Kidney epithelial cell (primary cell): ENCODE measurements around the gene RGS17. TPM values are rescaled to one million over a fixed set of nuclear protein-coding genes. Genes with fewer than 3 reads are reported as not detected.

Experiments
- DNase-seq: peaks from one replicate; pipeline ENCODE4 v3.0.0-alpha.2; 2010; ENCODE audit warnings: low read depth
- H3K27me3 ChIP-seq: 2 replicates; pipeline ENCODE4 v1.6.0; 2011; ENCODE audit warnings: low read length; ENCODE audit not compliant: control insufficient read depth, insufficient read depth
- H3K36me3 ChIP-seq: 2 replicates; pipeline ENCODE4 v1.5.1; 2011; ENCODE audit warnings: low read length; ENCODE audit not compliant: control insufficient read depth, insufficient read depth
- H3K4me3 ChIP-seq: 2 replicates; pipeline ENCODE4 v1.5.1; 2011; ENCODE audit warnings: low read depth, mild to moderate bottlenecking, control low read depth, low read length
- CTCF ChIP-seq: IDR thresholded peaks from 2 replicates; pipeline ENCODE4 v1.5.1; 2011; ENCODE audit warnings: mild to moderate bottlenecking, moderate library complexity, low read length, control low read depth, inconsistent platforms; ENCODE audit not compliant: insufficient read depth, poor library complexity, severe bottlenecking
- total RNA-seq: library from RNA; depleted of rRNA; stranded (reverse); fragments of >200 nt; gene quantifications from 2 replicates; pipeline ENCODE4 v1.2.3, GENCODE V29; 2015

The RGS17 gene
- total RNA-seq, 1 donor from 2014 or later = 11.2 TPM

- Histone ChIP-seq H3K4me3 (no peak overlapping the region), H3K27me3 (no peaks in the 10 kb centered on the region), H3K36me3 (no peaks in the 10 kb centered on the region)
- no peak for TF ChIP-seq CTCF
- no peak for DNase-seq
Observed at GRCh38 chr6:153048631-153049030, 82.5 kb downstream of the RGS17 start.

GRCh38 chr6:153047386-153047785 lies 83.7 kb downstream of the RGS17 start:
- no peak overlapping the region for H3K4me3 ChIP-seq
- H3K27me3 ChIP-seq = no peaks in the 10 kb centered on the region
- no peak for DNase-seq
- no peak for TF ChIP-seq CTCF
- H3K36me3 ChIP-seq = no peaks in the 10 kb centered on the region

- Histone ChIP-seq H3K36me3 (no peaks in the 10 kb centered on the region), H3K27me3 (no peaks in the 10 kb centered on the region), H3K4me3 (no peak overlapping the region)
- DNase-seq = no peak
- TF ChIP-seq CTCF = no peak
Observed at GRCh38 chr6:153045271-153045670, 85.8 kb downstream of the RGS17 start.

- Histone ChIP-seq H3K36me3 (no peaks in the 10 kb centered on the region), H3K4me3 (no peak overlapping the region), H3K27me3 (no peaks in the 10 kb centered on the region)
- TF ChIP-seq CTCF = no peak
- no peak for DNase-seq
Observed at GRCh38 chr6:153044295-153044694, 86.8 kb downstream of the RGS17 start.

- TF ChIP-seq CTCF = no peak
- no peak for DNase-seq
- no peak overlapping the region for H3K4me3 ChIP-seq
- H3K36me3 ChIP-seq = no peaks in the 10 kb centered on the region
- H3K27me3 ChIP-seq = no peaks in the 10 kb centered on the region
Observed at GRCh38 chr6:153043719-153044118, 87.4 kb downstream of the RGS17 start.

- Histone ChIP-seq H3K27me3 (no peaks in the 10 kb centered on the region), H3K36me3 (no peaks in the 10 kb centered on the region), H3K4me3 (no peak overlapping the region)
- DNase-seq = peak; percentile 58
- no peak for TF ChIP-seq CTCF
Observed at GRCh38 chr6:153038378-153039057, 92.6 kb downstream of the RGS17 start.
